Transverse colon (tissue), 4 donors: ENCODE measurements around the gene PDE8B.

ENCODE experiments used
- CTCF ChIP-seq, 5 experiments: fragments of 200-600 bp in 3 of 5; fragments of 450-650 bp in 2 of 5; sonication (generic) in 3 of 5; IDR thresholded peaks; 1 replicate in 2 of 5; 2 replicates in 3 of 5; pipeline ENCODE4 v1.5.1; 2016 to 2017; ENCODE audit warnings: antibody characterized with exemption in 5 of 5, inconsistent platforms in 3 of 5, mild to moderate bottlenecking in 2 of 5, moderate library complexity in 1 of 5
- EP300 ChIP-seq: sonication (generic); formaldehyde crosslinking; IDR thresholded peaks from one replicate; pipeline ENCODE4 v1.6.1; 2017; ENCODE audit warnings: antibody characterized with exemption, low read depth
- POLR2A ChIP-seq: fragments of 450-650 bp; IDR thresholded peaks from one replicate; pipeline ENCODE4 v1.6.1; 2016; ENCODE audit warnings: antibody characterized with exemption, mild to moderate bottlenecking, moderate library complexity
- POLR2AphosphoS5 ChIP-seq, 3 donors: sonication (generic); formaldehyde crosslinking; IDR thresholded peaks; one replicate each; pipeline ENCODE4 v1.6.1; 2016; ENCODE audit warnings: antibody characterized with exemption in 3 of 3

GRCh38 chr5:77449277-77449676, 238.8 kb downstream of the PDE8B start:
- no peak for TF ChIP-seq CTCF (IDR thresholded peaks at IDR 0.05)
- TF ChIP-seq POLR2A, result no peak
- TF ChIP-seq POLR2AphosphoS5 (IDR thresholded peaks at IDR 0.05), result no peak
- no peak for TF ChIP-seq EP300
